Bladder microvascular endothelial cell (primary cell): ENCODE data around the gene LRRC14B. TPM values are rescaled to one million over a fixed set of nuclear protein-coding genes. Genes with fewer than 3 reads are reported as not detected.

Experiments used
- total RNA-seq: library from RNA; depleted of rRNA; stranded (reverse); fragments of >200 nt; gene quantifications from 2 replicates; pipeline ENCODE4 v1.2.3, GENCODE V29; 2014

Gene LRRC14B
- not detected in 2 replicates for total RNA-seq

GRCh38 chr5:191036-191948 is at the start of gene LRRC14B:
Gene LRRC14B, plus strand, starts transcription at chr5:191495. Its CDS starts 44 bp downstream, at chr5:191539.

GRCh38 chr5:217494-218456 is 26.5 kb downstream of the LRRC14B start, which contains the start of the genes CCDC127 and SDHA:
Gene CCDC127, minus strand, starts transcription at chr5:218153. Its CDS starts 1,304 bp downstream, at chr5:216849.
Gene SDHA, plus strand, starts transcription at chr5:218320. Its CDS starts 36 bp downstream, at chr5:218356.

Other genes starting within 250 kb of the LRRC14B start
- 0.06 TPM in 1 of 2 replicates, not detected in the other for gene PLEKHG4B, start 99.3 kb upstream of the LRRC14B start, total RNA-seq
- gene CCDC127, start 26.7 kb downstream of the LRRC14B start, total RNA-seq = 3.6 and 6.9 TPM in 2 replicates
- gene SDHA, start 26.8 kb downstream of the LRRC14B start, total RNA-seq = 130 and 180 TPM in 2 replicates
- 83.7 and 162 TPM in 2 replicates for gene PDCD6, start 80.2 kb downstream of the LRRC14B start, total RNA-seq
- gene AHRR, start 130.2 kb downstream of the LRRC14B start, total RNA-seq = 3.5 and 10.0 TPM in 2 replicates